Mucosa of descending colon (tissue), 3 donors: Measurements from ENCODE around the gene PSMD14. TPM values are rescaled to one million over a fixed set of nuclear protein-coding genes. Genes with fewer than 3 reads are reported as not detected.

Experiments used
- ATAC-seq: fragments of 200-7000 bp; cut with Tn5 transposase; one replicate; pipeline ENCODE4 v1.9.1; 2020; ENCODE audit warnings: mild to moderate bottlenecking, moderate library complexity
- DNase-seq, 3 donors: peaks; one replicate each; pipeline ENCODE4 v3.0.0-alpha.2; 2020
- H3K36me3 ChIP-seq: fragments of 200-600 bp; one replicate; pipeline ENCODE4 v1.8.0; 2021; ENCODE audit warnings: low read depth, mild to moderate bottlenecking
- H3K4me1 ChIP-seq: fragments of 200-600 bp; one replicate; pipeline ENCODE4 v1.8.0; 2021; ENCODE audit warnings: low read depth, mild to moderate bottlenecking
- H3K4me3 ChIP-seq: fragments of 200-600 bp; one replicate; pipeline ENCODE4 v1.8.0; 2021; ENCODE audit warnings: mild to moderate bottlenecking
- H3K9me3 ChIP-seq: fragments of 200-600 bp; one replicate; pipeline ENCODE4 v1.8.0; 2021; ENCODE audit warnings: mild to moderate bottlenecking
- CTCF ChIP-seq: fragments of 200-600 bp; IDR thresholded peaks from one replicate; pipeline ENCODE4 v1.8.0; 2022; ENCODE audit warnings: antibody characterized with exemption, mild to moderate bottlenecking
- intact Hi-C, 2 donors: fragments of 100-400 bp; cut with DNase I in 1 of 2; cut with micrococcal nuclease in 1 of 2; formaldehyde crosslinking; loops; one replicate each; pipeline versions ENCODE4 v1.11.0 to v1.11.1; 2022; cut with DNase I, micrococcal nuclease
- total RNA-seq, 3 donors: library from RNA; stranded (reverse); fragmentation: NEBNext Ultra II Directional in 2 of 3; extraction: Animal tissue kit (Norgen Biotek cat#: 25700) in 2 of 3; gene quantifications; one replicate each; pipeline versions ENCODE4 v1.2.1 to v1.2.4, GENCODE V29; 2021 to 2023
- donor health status: DM: no; HTN: no; CAD: no; lungs with moderate emphysema.
- donor health status: DM: no; HTN: no; CAD: no.
- donor health status: DM: no; HTN: yes; CAD: no.

PSMD14 gene
- total RNA-seq, 3 donors from 2014 or later: 25.0 to 37.8 (median 30.0) TPM

GRCh38 chr2:161315380-161315779, 7.2 kb downstream of the PSMD14 start:
- intact Hi-C loops: no loop called here
- TF ChIP-seq CTCF: no peak
- H3K9me3 ChIP-seq: no peaks in the 10 kb centered on the region
- no peak overlapping the region for H3K4me3 ChIP-seq
- DNase-seq: no peak
- no peak for ATAC-seq
- H3K36me3 ChIP-seq: no peaks in the 10 kb centered on the region
- no peaks in the 10 kb centered on the region for H3K4me1 ChIP-seq

- no peak for DNase-seq
- intact Hi-C loops: no loop called here
- no peaks in the 10 kb centered on the region for H3K4me1 ChIP-seq
- H3K4me3 ChIP-seq: no peak overlapping the region
- ATAC-seq: no peak
- no peaks in the 10 kb centered on the region for H3K9me3 ChIP-seq
- no peak for TF ChIP-seq CTCF
- H3K36me3 ChIP-seq: no peaks in the 10 kb centered on the region
These were observed 8.5 kb downstream of the PSMD14 start for GRCh38 chr2:161316701-161317100.

GRCh38 chr2:161321944-161322648, 13.9 kb downstream of the PSMD14 start:
- H3K4me3 ChIP-seq: no peak overlapping the region
- intact Hi-C loops: no loop called here
- DNase-seq: no peak
- no peak for ATAC-seq
- no peak for TF ChIP-seq CTCF
- H3K36me3 ChIP-seq: no peaks in the 10 kb centered on the region
- H3K9me3 ChIP-seq: no peaks in the 10 kb centered on the region
- no peaks in the 10 kb centered on the region for H3K4me1 ChIP-seq

- DNase-seq (no peak), ATAC-seq (no peak)
- intact Hi-C loops: no loop called here
- no peak for TF ChIP-seq CTCF
- no peak overlapping the region for H3K4me3 ChIP-seq
- H3K4me1 ChIP-seq: no peaks in the 10 kb centered on the region
- H3K9me3 ChIP-seq: no peaks in the 10 kb centered on the region
- H3K36me3 ChIP-seq: no peaks in the 10 kb centered on the region
These were observed 16.7 kb downstream of the PSMD14 start for GRCh38 chr2:161324876-161325275.

GRCh38 chr2:161327582-161327981, 19.4 kb downstream of the PSMD14 start:
- TF ChIP-seq CTCF: no peak
- ATAC-seq: no peak
- no peaks in the 10 kb centered on the region for H3K36me3 ChIP-seq
- no peaks in the 10 kb centered on the region for H3K9me3 ChIP-seq
- no peak overlapping the region for H3K4me3 ChIP-seq
- no peak for DNase-seq
- intact Hi-C loops: no loop called here
- no peaks in the 10 kb centered on the region for H3K4me1 ChIP-seq
